NCI-H345 treated with DMSO at 0.1 percent for 48 hours (cell line): ENCODE results near the gene EPHX1.
"Not testable (repeated sequence)": the region's sequence is repeated elsewhere in the genome, so short reads cannot be mapped to it uniquely, and the experiment has no call there.

Source experiments
- DNase-seq: peaks from one replicate; lab custom pipeline; 2025; ENCODE audit not compliant: unreplicated experiment; lab: John Stamatoyannopoulos, UW

EPHX1 gene

GRCh38 chr1:225880636-225881035 lies 70.7 kb downstream of the EPHX1 start:
- DNase-seq = no peak

- DNase-seq = no peak
Measured at GRCh38 chr1:225881081-225881958, 71.4 kb downstream of the EPHX1 start.

GRCh38 chr1:225881959-225882693 lies 72.2 kb downstream of the EPHX1 start, which contains the start of gene TMEM63A:
Gene TMEM63A, minus strand, starts transcription at chr1:225882380. Its CDS starts 4,800 bp downstream, at chr1:225877580.
- DNase-seq = no peak

DNA sequence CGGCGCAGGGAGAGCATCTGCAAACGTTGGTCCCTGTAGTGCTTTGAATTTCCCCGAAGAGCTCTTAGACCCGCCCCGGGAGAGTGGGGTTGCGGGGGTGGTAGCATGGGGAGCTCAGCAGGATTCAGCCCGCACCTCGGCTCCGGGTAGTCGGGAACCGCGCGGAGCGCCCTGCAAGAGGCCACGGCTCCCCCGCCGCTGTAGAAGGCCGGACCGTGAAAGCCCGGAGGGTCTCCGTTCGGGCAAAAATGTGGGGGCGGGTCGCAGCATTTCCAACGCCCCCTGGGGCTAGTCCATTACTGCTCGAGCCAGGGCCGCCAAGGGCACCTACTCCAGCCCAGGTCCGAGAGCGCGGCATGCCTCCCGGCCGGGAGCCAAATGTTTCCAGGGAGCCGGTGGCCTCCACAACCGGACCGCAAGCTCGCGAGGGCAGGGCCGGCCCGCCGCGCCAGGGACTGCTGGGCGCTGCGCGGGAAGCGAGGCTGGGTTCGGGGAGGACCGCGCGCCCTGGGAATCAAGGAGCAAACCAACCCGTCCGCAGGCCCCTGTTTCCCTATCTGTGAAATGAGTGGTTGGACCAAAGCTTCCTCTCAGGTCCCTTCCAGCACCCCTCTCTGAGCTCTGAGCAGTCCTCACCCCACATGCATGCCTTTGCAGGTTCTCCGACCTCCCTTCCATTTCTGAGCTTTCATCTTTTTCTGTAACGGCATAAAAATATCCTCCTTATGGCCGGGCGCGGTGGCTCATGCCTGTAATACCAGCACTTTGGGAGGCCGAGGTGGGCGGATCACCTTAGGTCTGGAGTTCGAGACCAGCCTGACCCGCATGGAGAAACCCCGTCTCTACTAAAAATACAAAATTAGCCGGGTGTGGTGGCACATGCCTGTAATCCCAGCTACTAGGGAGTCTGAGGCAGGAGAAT lies 73.0 kb downstream of the EPHX1 start:
- no peak for DNase-seq

- DNase-seq = no peak
Measured at GRCh38 chr1:225883616-225884265, 73.8 kb downstream of the EPHX1 start.

DNA sequence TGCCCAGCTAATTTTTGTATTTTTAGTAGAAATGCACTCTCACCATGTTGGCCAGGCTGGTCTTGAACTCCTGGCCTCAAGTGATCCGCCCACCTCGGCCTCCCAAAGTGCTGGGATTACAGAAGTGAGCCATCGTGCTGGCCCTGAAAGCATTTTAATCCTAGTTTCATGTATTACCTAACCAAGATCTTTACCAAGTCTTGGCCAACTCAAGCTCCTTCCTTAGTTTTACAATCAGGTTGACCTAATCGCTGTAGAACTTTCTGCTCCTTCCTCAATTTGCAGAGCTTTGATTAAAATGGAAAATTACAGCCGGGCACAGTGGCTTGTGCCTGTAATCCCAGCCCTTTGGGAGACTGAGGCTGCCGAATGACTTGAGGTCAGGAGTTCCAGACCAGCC lies 75.4 kb downstream of the EPHX1 start:
- DNase-seq = no peak

GRCh38 chr1:225886159-225887029 lies 76.5 kb downstream of the EPHX1 start:
- DNase-seq = no peak

GRCh38 chr1:225887030-225887314 lies 77.0 kb downstream of the EPHX1 start:
- DNase-seq = no peak

DNA sequence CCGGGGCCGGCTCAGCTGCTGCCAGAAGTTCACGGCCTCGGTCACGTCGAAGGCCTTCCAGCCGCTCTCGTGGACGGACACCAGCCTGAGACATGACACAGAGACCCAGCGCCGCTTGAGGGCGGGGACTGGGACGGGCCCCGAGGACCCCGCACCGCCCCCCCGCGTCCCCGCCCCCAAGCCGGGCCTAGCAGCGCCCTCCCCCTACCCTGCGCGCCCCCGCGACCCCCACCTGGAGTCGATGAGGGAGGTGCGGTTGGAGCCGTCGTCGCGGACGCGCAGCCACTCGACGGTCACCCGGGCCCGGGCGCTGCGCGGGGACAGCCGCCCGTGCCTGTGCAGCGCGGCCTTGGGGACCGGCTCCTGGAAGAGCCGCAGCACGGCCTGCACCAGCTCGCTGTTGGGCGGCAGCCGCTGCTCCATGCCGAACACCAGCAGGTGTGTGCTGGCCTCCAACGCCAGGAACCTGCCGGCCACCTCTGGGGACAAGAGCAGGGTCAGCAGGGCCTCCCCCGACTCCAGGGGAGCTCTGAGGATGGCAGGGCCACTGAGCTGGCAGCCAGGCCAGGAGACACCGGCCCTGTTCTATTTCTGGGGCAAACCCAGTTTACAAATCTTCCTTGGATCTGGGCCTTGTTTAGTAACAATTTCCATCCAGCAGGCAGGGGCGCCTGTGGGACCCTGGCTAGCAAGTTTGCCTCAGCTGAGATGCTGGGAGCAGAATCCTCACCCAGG lies 77.8 kb downstream of the EPHX1 start:
- not testable (repeated sequence) for DNase-seq

GRCh38 chr1:225888289-225888897 lies 78.5 kb downstream of the EPHX1 start:
- no peak for DNase-seq

DNA sequence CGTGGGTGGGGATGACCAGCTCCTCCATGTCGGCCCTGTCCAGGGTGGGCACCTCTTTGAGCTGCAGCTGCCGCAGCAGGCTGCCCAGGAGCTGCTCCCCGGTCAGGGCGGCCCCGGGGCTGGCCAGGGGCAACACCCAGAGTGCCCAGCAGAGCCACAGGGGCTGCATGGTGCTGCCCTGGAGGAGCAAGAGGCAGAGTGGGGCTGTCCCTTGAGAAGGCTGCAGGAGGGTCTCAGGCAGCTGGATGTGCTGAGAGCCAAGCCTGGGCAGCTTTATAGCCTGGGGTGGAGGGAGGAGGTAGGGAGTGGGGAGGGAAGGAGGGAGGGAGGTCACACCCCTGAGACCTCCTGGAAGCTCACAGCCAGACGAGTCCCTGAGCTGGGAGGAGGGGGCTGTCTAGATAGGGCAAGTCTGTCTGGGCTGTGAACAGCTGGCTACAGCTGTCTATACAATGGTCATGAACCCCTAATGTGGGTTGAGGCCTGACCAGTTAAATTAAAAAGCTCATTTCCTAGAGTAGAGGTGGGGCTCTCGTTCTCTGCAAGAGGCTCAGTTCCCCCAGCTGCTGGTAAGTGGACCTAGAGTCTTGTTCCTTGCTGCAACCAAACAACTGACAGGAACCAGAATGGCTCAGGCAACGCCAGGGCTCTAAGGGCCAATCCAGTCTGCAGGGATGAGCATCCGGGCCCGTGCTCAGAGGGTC lies 79.1 kb downstream of the EPHX1 start, which contains the start of gene LEFTY1:
Gene LEFTY1, minus strand, starts transcription at position 249 of the 704 bp plus-strand sequence. Its CDS starts 80 bp downstream, at position 169.
- DNase-seq = no peak

- DNase-seq = no peak
Measured at GRCh38 chr1:225889743-225890142, 79.8 kb downstream of the EPHX1 start.

DNA sequence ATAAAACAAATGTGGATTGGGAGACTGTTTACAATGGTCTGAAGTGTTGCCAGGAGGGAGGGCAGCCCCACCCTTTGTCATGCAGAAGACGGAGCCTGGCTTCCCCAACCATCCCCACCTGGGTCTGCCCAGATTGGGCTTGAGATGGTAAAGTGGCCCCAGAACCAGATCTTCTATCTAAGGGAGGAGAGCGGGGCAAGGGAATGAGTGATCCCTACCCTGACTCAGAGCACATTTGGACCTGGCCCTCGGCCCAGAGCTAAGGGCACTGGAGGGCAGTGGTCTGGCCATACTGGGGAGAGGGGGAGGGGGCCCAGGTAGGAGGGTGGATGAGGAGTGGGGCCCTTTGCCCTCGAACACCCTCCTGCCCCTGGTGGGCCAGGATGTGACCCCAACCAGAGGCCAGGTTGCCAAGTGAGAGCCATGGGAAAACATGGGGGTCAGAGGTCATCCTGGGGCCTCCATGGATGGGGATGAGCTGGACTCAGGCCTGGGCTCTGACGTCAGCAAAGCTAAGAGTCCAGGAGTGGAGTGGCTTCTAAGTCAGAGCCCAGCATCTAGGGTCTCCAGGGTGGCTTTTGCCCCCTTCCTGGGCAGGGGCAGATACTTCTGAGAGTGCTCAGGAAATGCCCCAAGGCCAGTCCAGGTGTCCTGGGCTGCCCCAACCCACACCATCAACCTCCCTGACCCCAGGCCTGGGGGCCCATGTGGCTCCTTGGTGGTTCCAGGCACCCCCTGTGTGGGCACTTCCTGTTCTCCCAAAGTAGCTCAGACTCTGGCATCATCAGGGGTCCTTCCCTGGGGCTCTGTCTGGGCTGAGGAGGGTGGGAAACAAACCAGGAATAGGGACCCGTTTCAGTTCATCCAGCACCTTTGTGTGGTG lies 80.7 kb downstream of the EPHX1 start:
- no peak for DNase-seq

- no peak for DNase-seq
Measured at GRCh38 chr1:225891229-225891972, 81.5 kb downstream of the EPHX1 start.

DNA sequence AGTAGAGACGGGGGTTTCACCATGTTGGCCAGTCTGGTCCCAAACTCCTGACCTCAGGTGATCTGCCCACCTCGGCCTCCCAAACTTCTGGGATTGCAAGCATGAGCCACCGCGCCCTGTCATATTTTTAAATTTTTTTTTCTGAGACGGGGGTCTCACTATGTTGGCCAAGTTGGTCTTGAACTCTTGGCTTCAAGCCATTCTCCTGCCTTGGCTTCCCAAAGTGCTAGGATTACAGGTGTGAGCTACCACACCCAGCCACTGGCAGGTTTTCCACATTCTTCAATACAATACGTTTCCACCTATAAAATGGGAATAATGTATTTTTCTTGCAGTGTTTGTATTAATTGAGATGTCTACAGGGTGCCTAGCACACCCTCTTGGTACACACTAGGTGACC lies 82.4 kb downstream of the EPHX1 start:
- no peak for DNase-seq
